Small intestine (tissue), 16 donors: ENCODE data around the gene VAV1. TPM values are rescaled to one million over a fixed set of nuclear protein-coding genes. Genes with fewer than 3 reads are reported as not detected.

Experiments
- DNase-seq, 2 donors: peaks; one replicate each; pipeline versions ENCODE4 v3.0.0 to v3.0.0-alpha.2; 2013
- FAIRE-seq: peaks from 2 replicates; lab custom pipeline; 2012; peaks lifted over from hg19 to GRCh38; lab: Jason Lieb, UNC
- H3K27ac ChIP-seq, 3 donors: one replicate each; pipeline ENCODE4 v1.5.1; 2013; ENCODE audit warnings: low read length in 2 of 3, mild to moderate bottlenecking in 2 of 3, control low read depth in 1 of 3, inconsistent platforms in 1 of 3, low read depth in 1 of 3, moderate library complexity in 1 of 3
- H3K27me3 ChIP-seq, 3 donors: one replicate each; pipeline ENCODE4 v1.6.1; 2013; ENCODE audit warnings: low read length in 3 of 3, inconsistent platforms in 1 of 3; ENCODE audit not compliant: control insufficient read depth in 3 of 3, insufficient read depth in 3 of 3
- H3K36me3 ChIP-seq, 3 donors: one replicate each; pipeline ENCODE4 v1.6.1; 2013; ENCODE audit warnings: low read length in 3 of 3, inconsistent platforms in 1 of 3, low read depth in 1 of 3, mild to moderate bottlenecking in 1 of 3, moderate library complexity in 1 of 3; ENCODE audit not compliant: control insufficient read depth in 3 of 3, insufficient read depth in 2 of 3
- H3K4me1 ChIP-seq, 3 donors: one replicate each; pipeline ENCODE4 v1.6.1; 2013; ENCODE audit warnings: low read length in 2 of 3, inconsistent platforms in 1 of 3, low read depth in 1 of 3, mild to moderate bottlenecking in 1 of 3, moderate library complexity in 1 of 3; ENCODE audit not compliant: control insufficient read depth in 3 of 3, insufficient read depth in 2 of 3
- H3K4me3 ChIP-seq, 3 donors: one replicate each; pipeline ENCODE4 v1.5.1; 2013; ENCODE audit warnings: low read length in 3 of 3, control low read depth in 1 of 3, inconsistent platforms in 1 of 3, low read depth in 1 of 3, mild to moderate bottlenecking in 1 of 3, moderate library complexity in 1 of 3
- H3K9me3 ChIP-seq, 2 donors: one replicate each; pipeline ENCODE4 v1.6.1; 2013; ENCODE audit warnings: low read depth in 1 of 2, low read length in 1 of 2; ENCODE audit not compliant: control insufficient read depth in 2 of 2, insufficient read depth in 1 of 2
- WGBS, 3 donors: extraction: QIAGEN DNeasy Blood & Tissue Kit; methylation state at CpG; one replicate each; pipeline ENCODE4 v1.1.7; 2013; 5-methylcytosine and 5-hydroxymethylcytosine counted together
- long read RNA-seq, 10 donors: transcript quantifications; one replicate each; lab custom pipeline, GENCODE V29; 2026
- polyA plus RNA-seq, 4 donors: library from polyadenylated mRNA; stranded (reverse) in 3 of 4; unstranded in 1 of 4; fragments of 200-250 nt in 3 of 4; fragments of 120-200 nt in 1 of 4; gene quantifications; one replicate each; pipeline versions ENCODE4 v1.2.1 to v1.2.3, GENCODE V29; 2013
- donor health status: healthy with polysubstance abuse.
- donor health status: control.
- donor health status: control.
- donor health status: Bipolar disorder and iron deficiency.
- donor health status: healthy.

The VAV1 gene, protein sequence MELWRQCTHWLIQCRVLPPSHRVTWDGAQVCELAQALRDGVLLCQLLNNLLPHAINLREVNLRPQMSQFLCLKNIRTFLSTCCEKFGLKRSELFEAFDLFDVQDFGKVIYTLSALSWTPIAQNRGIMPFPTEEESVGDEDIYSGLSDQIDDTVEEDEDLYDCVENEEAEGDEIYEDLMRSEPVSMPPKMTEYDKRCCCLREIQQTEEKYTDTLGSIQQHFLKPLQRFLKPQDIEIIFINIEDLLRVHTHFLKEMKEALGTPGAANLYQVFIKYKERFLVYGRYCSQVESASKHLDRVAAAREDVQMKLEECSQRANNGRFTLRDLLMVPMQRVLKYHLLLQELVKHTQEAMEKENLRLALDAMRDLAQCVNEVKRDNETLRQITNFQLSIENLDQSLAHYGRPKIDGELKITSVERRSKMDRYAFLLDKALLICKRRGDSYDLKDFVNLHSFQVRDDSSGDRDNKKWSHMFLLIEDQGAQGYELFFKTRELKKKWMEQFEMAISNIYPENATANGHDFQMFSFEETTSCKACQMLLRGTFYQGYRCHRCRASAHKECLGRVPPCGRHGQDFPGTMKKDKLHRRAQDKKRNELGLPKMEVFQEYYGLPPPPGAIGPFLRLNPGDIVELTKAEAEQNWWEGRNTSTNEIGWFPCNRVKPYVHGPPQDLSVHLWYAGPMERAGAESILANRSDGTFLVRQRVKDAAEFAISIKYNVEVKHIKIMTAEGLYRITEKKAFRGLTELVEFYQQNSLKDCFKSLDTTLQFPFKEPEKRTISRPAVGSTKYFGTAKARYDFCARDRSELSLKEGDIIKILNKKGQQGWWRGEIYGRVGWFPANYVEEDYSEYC
- 1 to 10 TPM; 2.5 to 3.5 (median 3.1) TPM for polyA plus RNA-seq
- long read RNA-seq, donor 1: 0 reads
- long read RNA-seq, donor 2: 0 reads
- long read RNA-seq, donor 3: 0 reads
- long read RNA-seq, donor 4: 0 reads
- long read RNA-seq, donor 5: 0 reads
- long read RNA-seq, donor 6: 0 reads
- long read RNA-seq, donor 7, partial matches to known transcripts: 0 of 1 reads
- long read RNA-seq, donor 7, other reads (novel, unspliced or antisense): 0 of 1 reads
- long read RNA-seq, donor 8: 0 reads
- long read RNA-seq, donor 9: 0 reads
- long read RNA-seq, donor 10, partial matches to known transcripts: 0 of 1 reads
- long read RNA-seq, donor 10, other reads (novel, unspliced or antisense): 0 of 1 reads

- no peak for FAIRE-seq
Measured at GRCh38 chr19:6772028-6772865, at the start of gene VAV1. TSS of gene VAV1 (plus strand) at chr19:6772708. CDS start at chr19:6772808, 100 bp downstream.

GRCh38 chr19:6723108-6723618 is 49.3 kb upstream of the VAV1 start:
- peak in 1 of 2 donors; percentile 58 for DNase-seq
- H3K4me1 ChIP-seq: peaks cover 2 to 32% (median 3%) of the 10 kb centered on the region in 3 donors

More at GRCh38 chr19:6772028-6772865, at the start of gene VAV1:
- H3K4me1 ChIP-seq: peaks cover 0 to 5% (median 0%) of the 10 kb centered on the region in 3 donors
- no peaks in the 10 kb centered on the region for H3K9me3 ChIP-seq
- no peaks in the 10 kb centered on the region for H3K36me3 ChIP-seq
- peak within 1 kb of the TSS; percentile 35 to 70 (median 40) for H3K4me3 ChIP-seq
- peak in 1 of 2 donors; percentile 60 for DNase-seq
- whole genome bisulfite sequencing, 3 donors: 25 to 45% (median 43%) methylated on average over 14 to 25 of the region's 25 CpGs
- peak within 1 kb of the TSS in 1 of 3 donors; percentile 73 for H3K27ac ChIP-seq
- no peaks in the 10 kb centered on the region for H3K27me3 ChIP-seq

GRCh38 chr19:6723738-6724137 is 48.8 kb upstream of the VAV1 start:
- Histone ChIP-seq H3K36me3 (no peaks in the 10 kb centered on the region), H3K27me3 (peaks cover 0 to 3% (median 0%) of the 10 kb centered on the region in 3 donors), H3K27ac (no peak overlapping the region), H3K4me3 (no peak overlapping the region), H3K4me1 (peaks cover 2 to 32% (median 3%) of the 10 kb centered on the region in 3 donors), H3K9me3 (peaks cover 0 to 4% of the 10 kb centered on the region in 2 donors)
- FAIRE-seq (no peak), DNase-seq (no peak)
- 64 to 85% (median 75%) methylated on average over 5 of the region's 5 CpGs for WGBS, 3 donors

More at GRCh38 chr19:6723108-6723618, 49.3 kb upstream of the VAV1 start:
- peaks cover 0 to 3% (median 0%) of the 10 kb centered on the region in 3 donors for H3K27me3 ChIP-seq
- no peak overlapping the region for H3K4me3 ChIP-seq
- H3K36me3 ChIP-seq: peaks cover 0 to 2% (median 0%) of the 10 kb centered on the region in 3 donors
- 29 to 47% (median 35%) methylated on average over 13 of the region's 13 CpGs for WGBS, 3 donors
- H3K9me3 ChIP-seq: peaks cover 0 to 4% of the 10 kb centered on the region in 2 donors
- FAIRE-seq: no peak
- peak overlapping the region in 1 of 3 donors; percentile 46 for H3K27ac ChIP-seq

GRCh38 chr19:6724631-6725492 is 47.6 kb upstream of the VAV1 start:
- H3K36me3 ChIP-seq: peaks cover 0 to under 1% (median 0%) of the 10 kb centered on the region in 3 donors
- 75 to 83% (median 79%) methylated on average over 15 of the region's 15 CpGs for WGBS, 3 donors
- H3K27ac ChIP-seq: peak overlapping the region in 2 of 3 donors; percentile 21 to 42
- no peak for DNase-seq
- H3K9me3 ChIP-seq: peaks cover 0 to 4% of the 10 kb centered on the region in 2 donors
- H3K27me3 ChIP-seq: peaks cover 0 to 3% (median 0%) of the 10 kb centered on the region in 3 donors
- no peak for FAIRE-seq
- no peak overlapping the region for H3K4me3 ChIP-seq
- peaks cover 2 to 33% (median 3%) of the 10 kb centered on the region in 3 donors for H3K4me1 ChIP-seq

DNA sequence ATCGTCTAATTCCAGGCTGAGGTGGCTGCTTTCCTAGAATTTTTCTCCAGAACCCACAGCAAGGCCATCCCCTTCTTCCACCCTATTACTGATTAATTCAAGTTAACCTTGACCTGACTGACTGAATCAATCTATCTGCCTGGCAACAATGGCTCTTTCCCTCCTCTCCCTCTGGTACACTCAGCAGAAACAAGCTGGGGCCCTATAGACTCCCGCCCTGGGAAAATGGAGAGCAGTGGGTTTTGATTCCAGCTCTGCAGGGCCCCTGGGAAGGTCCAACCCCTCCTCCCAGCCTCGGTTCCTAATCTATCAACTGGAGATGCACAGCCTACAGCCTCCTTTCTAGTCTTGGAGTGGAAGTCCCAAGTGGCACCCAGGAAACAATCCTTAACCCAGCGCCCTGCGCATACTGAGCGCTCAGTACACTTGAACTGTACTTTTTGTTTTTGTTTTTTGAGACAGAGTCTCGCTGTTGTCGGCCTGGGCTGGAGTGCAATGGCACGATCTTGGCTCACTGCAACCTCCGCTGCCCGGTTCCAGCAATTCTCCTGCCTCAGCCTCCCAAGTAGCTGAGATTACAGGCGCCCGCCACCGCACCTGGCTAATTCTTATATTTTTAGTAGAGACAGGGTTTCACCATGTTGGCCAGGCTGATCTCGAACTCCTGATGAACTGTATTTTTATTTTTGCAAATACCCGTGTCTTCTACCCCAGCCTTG is 46.8 kb upstream of the VAV1 start:
- WGBS, 3 donors: 78 to 85% (median 80%) methylated on average over 16 of the region's 16 CpGs
- H3K36me3 ChIP-seq: peaks cover 0 to 3% (median 0%) of the 10 kb centered on the region in 3 donors
- H3K4me1 ChIP-seq: peaks cover 2 to 35% (median 3%) of the 10 kb centered on the region in 3 donors
- H3K4me3 ChIP-seq: no peak overlapping the region
- DNase-seq (peak in 1 of 2 donors; percentile 41), FAIRE-seq (no peak)
- peaks cover 0 to 3% (median 0%) of the 10 kb centered on the region in 3 donors for H3K27me3 ChIP-seq
- peak overlapping the region; percentile 4 to 42 (median 21) for H3K27ac ChIP-seq
- H3K9me3 ChIP-seq: peaks cover 0 to 4% of the 10 kb centered on the region in 2 donors

GRCh38 chr19:6728346-6728745 is 44.2 kb upstream of the VAV1 start:
- FAIRE-seq: no peak
- WGBS, 3 donors: 32 to 58% (median 58%) methylated on average over 8 of the region's 8 CpGs
- Histone ChIP-seq H3K27me3 (no peaks in the 10 kb centered on the region), H3K27ac (peak overlapping the region in 1 of 3 donors; percentile 12), H3K4me1 (peaks cover 2 to 17% (median 3%) of the 10 kb centered on the region in 3 donors), H3K9me3 (peaks cover 0 to 4% of the 10 kb centered on the region in 2 donors), H3K36me3 (peaks cover 0 to 28% (median 0%) of the 10 kb centered on the region in 3 donors), H3K4me3 (no peak overlapping the region)
- no peak for DNase-seq
